HepG2 (cell line): Measurements from ENCODE around the gene SALL4. TPM values are rescaled to one million over a fixed set of nuclear protein-coding genes. Genes with fewer than 3 reads are reported as not detected.
A peak's percentile ranks its signal among the peaks of the same experiment; 100 is the strongest.
"Not testable (repeated sequence)": the region's sequence is repeated elsewhere in the genome, so short reads cannot be mapped to it uniquely, and the experiment has no call there.

Experiments
- ATAC-seq: fragments of 200-7000 bp; cut with Tn5 transposase; 3 replicates; pipeline ENCODE4 v1.9.1; 2020; ENCODE audit warnings: mild to moderate bottlenecking, moderate library complexity
- BruUV-seq: library from RNA; stranded (reverse); fragments of 400-500 nt; replicated peaks from 2 replicates; lab custom pipeline; 2021; lab: Mats Ljungman, UMichigan
- CTCF ChIA-PET: fragments of 300-600 bp; formaldehyde crosslinking; extraction: SDS; loops from one replicate; lab custom pipeline; 2021; ENCODE audit warnings: low total read pairs, inconsistent platforms, low intra/inter-chr PET ratio; lab: Yijun Ruan, JAX
- POLR2A ChIA-PET: fragments of 350-600 bp; sonication (Branson Sonifier 250); formaldehyde crosslinking; loops from one replicate; lab custom pipeline; 2020; ENCODE audit warnings: antibody characterized with exemption, inconsistent platforms; lab: Yijun Ruan, JAX
- DNase-seq: peaks from one replicate; pipeline ENCODE4 v3.0.0-alpha.2; 2015; ENCODE audit warnings: low spot score
- FAIRE-seq: peaks from 3 replicates; lab custom pipeline; 2011; peaks lifted over from hg19 to GRCh38; lab: Jason Lieb, UNC
- H2AFZ ChIP-seq: one replicate; pipeline ENCODE4 v1.6.1; 2011; ENCODE audit warnings: low read length, inconsistent platforms
- H3K27ac ChIP-seq: fragments of 300-600 bp; 3 replicates; pipeline ENCODE4 v1.8.0; 2011; ENCODE audit warnings: mixed run types, mild to moderate bottlenecking, mixed read lengths, low read length, inconsistent platforms; ENCODE audit not compliant: insufficient read depth; ENCODE audit errors: extremely low read length
- H3K27me3 ChIP-seq, 2 experiments: fragments of 200-600 bp in 1 of 2; 2 replicates in 1 of 2; 3 replicates in 1 of 2; pipeline versions ENCODE4 v1.6.0 to v1.8.0; 2011; ENCODE audit warnings: low read length in 2 of 2, mild to moderate bottlenecking in 2 of 2, moderate library complexity in 2 of 2, inconsistent platforms in 1 of 2; ENCODE audit not compliant: insufficient read depth in 2 of 2, control insufficient read depth in 1 of 2
- H3K36me3 ChIP-seq, 2 experiments: fragments of 200-600 bp in 1 of 2; replicated peaks in 1 of 2; 2 replicates in 1 of 2; 3 replicates in 1 of 2; pipeline versions ENCODE4 v1.5.1 to v1.8.0; 2011; ENCODE audit warnings: low read length in 2 of 2, inconsistent platforms in 1 of 2; ENCODE audit not compliant: insufficient read depth in 2 of 2, control insufficient read depth in 1 of 2
- H3K4me1 ChIP-seq: 2 replicates; pipeline ENCODE4 v1.5.1; 2012; ENCODE audit warnings: low read length, inconsistent platforms; ENCODE audit not compliant: insufficient read depth
- H3K4me2 ChIP-seq: 2 replicates; pipeline ENCODE4 v1.6.0; 2011; ENCODE audit warnings: low read depth, low read length, inconsistent platforms
- H3K4me3 ChIP-seq, 3 experiments: fragments of 200-600 bp in 1 of 3; sonication (generic), shearing (Covaris generic) in 1 of 3; replicated peaks in 1 of 3; 2 replicates each; pipeline ENCODE4 v1.5.1; 2011 to 2016; ENCODE audit warnings: low read length in 3 of 3, inconsistent platforms in 2 of 3, low read depth in 2 of 3, mild to moderate bottlenecking in 2 of 3, control low read depth in 1 of 3, mixed read lengths in 1 of 3; ENCODE audit not compliant: insufficient read depth in 1 of 3
- H3K79me2 ChIP-seq: one replicate; pipeline ENCODE4 v1.6.1; 2011; ENCODE audit warnings: low read length, inconsistent platforms; ENCODE audit not compliant: insufficient read depth
- H3K9ac ChIP-seq: 2 replicates; pipeline ENCODE4 v1.6.0; 2011; ENCODE audit warnings: mild to moderate bottlenecking, low read depth, low read length, inconsistent platforms; ENCODE audit not compliant: insufficient read depth
- H3K9me3 ChIP-seq: 2 replicates; pipeline ENCODE4 v1.5.1; 2012; ENCODE audit warnings: mild to moderate bottlenecking, low read length
- H4K20me1 ChIP-seq: 2 replicates; pipeline ENCODE4 v1.6.0; 2011; ENCODE audit warnings: inconsistent platforms, mild to moderate bottlenecking, low read length, moderate library complexity; ENCODE audit not compliant: insufficient read depth
- ARID5B ChIP-seq: IDR thresholded peaks from 2 replicates; pipeline ENCODE4 v1.4.0; 2020; ENCODE audit warnings: mild to moderate bottlenecking, missing genetic modification reagents
- CEBPB ChIP-seq: IDR thresholded peaks from 2 replicates; pipeline ENCODE4 v1.6.1; 2011; ENCODE audit warnings: low read depth, low read length, improper control_type of control experiment, borderline replicate concordance
- DDIT3 ChIP-seq: sonication (generic); formaldehyde crosslinking; IDR thresholded peaks from 2 replicates; pipeline ENCODE4 v1.4.0; 2020; ENCODE audit warnings: mild to moderate bottlenecking, missing genetic modification reagents
- KDM1A ChIP-seq: IDR thresholded peaks from 2 replicates; pipeline ENCODE4 v1.6.1; 2016; ENCODE audit warnings: missing compliant biosample characterization
- PLSCR1 ChIP-seq: sonication (generic); formaldehyde crosslinking; IDR thresholded peaks from 2 replicates; pipeline ENCODE4 v1.5.0; 2020; ENCODE audit warnings: missing genetic modification reagents, mild to moderate bottlenecking, borderline replicate concordance
- SIN3B ChIP-seq: fragments of 150-350 bp; IDR thresholded peaks from 2 replicates; pipeline ENCODE4 v1.6.1; 2014; ENCODE audit warnings: low read length
- SP5 ChIP-seq: IDR thresholded peaks from 2 replicates; pipeline ENCODE4 v1.6.1; 2016; ENCODE audit warnings: low read depth, borderline replicate concordance
- TAF1 ChIP-seq: sonication (generic); formaldehyde crosslinking; IDR thresholded peaks from 2 replicates; pipeline ENCODE4 v1.4.0; 2020; ENCODE audit warnings: missing genetic modification reagents
- ZBTB38 ChIP-seq: sonication (generic); formaldehyde crosslinking; IDR thresholded peaks from 2 replicates; pipeline ENCODE4 v1.5.1; 2020; ENCODE audit warnings: mild to moderate bottlenecking, missing genetic modification reagents
- ZFP82 ChIP-seq: sonication (generic); formaldehyde crosslinking; IDR thresholded peaks from 2 replicates; pipeline ENCODE4 v1.5.1; 2020; ENCODE audit warnings: mild to moderate bottlenecking, missing genetic modification reagents, borderline replicate concordance
- ZNF20 ChIP-seq: sonication (generic); formaldehyde crosslinking; IDR thresholded peaks from 2 replicates; pipeline ENCODE4 v1.4.0; 2020; ENCODE audit warnings: mild to moderate bottlenecking, moderate library complexity, missing genetic modification reagents
- ZNF441 ChIP-seq: sonication (generic); formaldehyde crosslinking; IDR thresholded peaks from 2 replicates; pipeline ENCODE4 v1.7.0; 2021; ENCODE audit warnings: missing genetic modification reagents, borderline replicate concordance
- ZNF768 ChIP-seq: sonication (generic); formaldehyde crosslinking; IDR thresholded peaks from 2 replicates; pipeline ENCODE4 v1.4.0; 2020; ENCODE audit warnings: missing genetic modification reagents
- WGBS: methylation state at CpG from one replicate; pipeline ENCODE4 v1.1.6; 2017; ENCODE audit warnings: low lambda C conversion rate; 5-methylcytosine and 5-hydroxymethylcytosine counted together
- in situ Hi-C: cut with HindIII; loops from 2 replicates; pipeline ENCODE4 v1.10.0; 2017; ENCODE audit warnings: low pct_unique_long_range_greater_than_20kb; ENCODE audit not compliant: extremely low pct_ligation_motif_present
- intact Hi-C: fragments of 100-400 bp; cut with micrococcal nuclease; formaldehyde crosslinking; loops from one replicate; pipeline ENCODE4 v1.10.0; 2022; ENCODE audit not compliant: unreplicated experiment
- polyA plus RNA-seq, 8 experiments: library from polyadenylated mRNA; depleted of rRNA in 3 of 8; stranded (reverse) in 7 of 8; unstranded in 1 of 8; fragments of >200 nt; fragmentation: Illumina TruSeq in 4 of 8; extraction: Trizol in 4 of 8; gene quantifications; 2 replicates each; pipeline versions ENCODE4 v1.2.1 to v1.2.3, GENCODE V29; 2011 to 2016; ENCODE audit warnings: low read depth in 4 of 8, missing spikeins in 1 of 8, mixed read lengths in 1 of 8; ENCODE audit not compliant: insufficient read depth in 1 of 8
- total RNA-seq, 5 experiments: library from RNA; depleted of rRNA; stranded (reverse); fragments of >200 nt; fragmentation: Illumina TruSeq; extraction: Trizol; gene quantifications; 2 replicates each; pipeline ENCODE4 v1.2.3, GENCODE V29; 2016; ENCODE audit warnings: low read depth in 1 of 5

SALL4 gene
- total and polyA plus RNA-seq, 2 of the 13 experiments (the other 11 are each of a cell fraction or from before 2014, with no cell fraction given): 0.33 to 1.8 TPM

- peaks cover 20% of the 10 kb centered on the region for H3K79me2 ChIP-seq
- H3K27ac ChIP-seq, H3K9ac ChIP-seq, H4K20me1 ChIP-seq, H3K4me2 ChIP-seq, H3K9me3 ChIP-seq, ATAC-seq, FAIRE-seq, H3K4me3 ChIP-seq, CTCF ChIA-PET, BruUV-seq, H3K36me3 ChIP-seq, H2AFZ ChIP-seq, in situ Hi-C loops, DNase-seq, POLR2A ChIA-PET, intact Hi-C loops: not testable (repeated sequence)
- H3K4me1 ChIP-seq: peaks cover 48% of the 10 kb centered on the region
- peak; percentile 25; the same call in 1 of the 2 replicates for TF ChIP-seq ZBTB38 (CRISPR knock-in tag)
- WGBS: 91% methylated on average over 10 of the region's 10 CpGs
- peaks cover 0 to 12% of the 10 kb centered on the region in 2 experiments; a peak in 2 of 5 replicates for H3K27me3 ChIP-seq
Observed at GRCh38 chr20:51765381-51765780, 36.9 kb downstream of the SALL4 start.

GRCh38 chr20:51763965-51764602 lies 38.2 kb downstream of the SALL4 start:
- no peaks in the 10 kb centered on the region for H3K9me3 ChIP-seq
- 91% methylated on average over 6 of the region's 6 CpGs for WGBS
- 0 out of 5 replicates have a peak, but pooled peaks cover 0 to under 1% of the 10 kb centered on the region in 2 experiments for H3K36me3 ChIP-seq
- H3K9ac ChIP-seq: no peak overlapping the region
- intact Hi-C loops (no loop called here), in situ Hi-C loops (no loop called here)
- ChIA-PET POLR2A (no interaction called here), CTCF (no interaction called here)
- no peaks in the 10 kb centered on the region for H4K20me1 ChIP-seq
- H3K4me1 ChIP-seq: peaks cover 52% of the 10 kb centered on the region
- DNase-seq (no peak), ATAC-seq (no peak), FAIRE-seq (no peak)
- H2AFZ ChIP-seq: no peak overlapping the region
- H3K27me3 ChIP-seq: peaks cover 0 to 4% of the 10 kb centered on the region in 2 experiments; a peak in 2 of 5 replicates
- H3K4me2 ChIP-seq: no peak overlapping the region
- no peak overlapping the region for H3K27ac ChIP-seq
- no TSS peak for BruUV-seq
- H3K79me2 ChIP-seq: peaks cover 28% of the 10 kb centered on the region
- H3K4me3 ChIP-seq: no peak overlapping the region
- TF ChIP-seq ARID5B (CRISPR knock-in tag): no peak
- TF ChIP-seq ZNF768 (CRISPR knock-in tag): peak; percentile 65; the same call in 1 of the 2 replicates
- no peak for TF ChIP-seq SP5 (CRISPR knock-in tag)
- peak; percentile 81 for TF ChIP-seq KDM1A
- TF ChIP-seq ZNF20 (CRISPR knock-in tag): no peak
- no peak for TF ChIP-seq ZFP82
- peak; percentile 40; the same call in 1 of the 2 replicates for TF ChIP-seq CEBPB
- no peak for TF ChIP-seq ZNF441
- no peak for TF ChIP-seq SIN3B
- no peak for TF ChIP-seq DDIT3
- TF ChIP-seq TAF1 (CRISPR knock-in tag): no peak
- no peak for TF ChIP-seq PLSCR1 (CRISPR knock-in tag)
